ENCODE results near the gene RAB3A. TPM values are rescaled to one million over a fixed set of nuclear protein-coding genes. Genes with fewer than 3 reads are reported as not detected.

Gene RAB3A
- total and polyA plus RNA-seq, 2 donors (not counting 3 experiments of a cell fraction or from before 2014, with no cell fraction given) = 0.88 to 0.90 TPM

DNA sequence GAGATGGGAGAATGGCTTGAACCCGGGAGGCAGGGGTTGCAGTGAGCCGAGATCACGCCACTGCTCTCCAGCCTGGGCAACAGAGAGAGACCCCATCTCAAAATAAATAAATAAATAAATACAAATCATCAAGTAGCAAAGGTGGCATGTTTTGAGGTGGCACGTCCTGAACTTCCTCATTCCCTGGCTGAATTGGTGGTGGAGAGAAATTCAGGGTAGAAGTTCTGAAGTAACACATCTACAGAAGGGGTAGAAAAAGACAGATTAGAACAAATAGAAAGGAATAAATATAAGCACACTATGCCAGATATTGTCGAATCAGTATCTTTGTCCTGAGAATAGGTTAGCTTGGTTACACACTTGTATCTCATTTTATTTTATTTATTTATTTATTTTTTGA, 23.9 kb downstream of the RAB3A start:
- Histone ChIP-seq H3K36me3 (ENCODE audit: control insufficient read depth in 2 of 2, extremely low read depth in 1 of 2, insufficient read depth in 2 of 2, low read length in 2 of 2) (no peaks in the 10 kb centered on the region), H3K4me1 (ENCODE audit: control insufficient read depth, extremely low read depth, insufficient read depth, low read length) (no peaks in the 10 kb centered on the region), H3K4me3 (replicated peaks in 1 of 3; ENCODE audit: insufficient read depth in 1 of 3, low read depth in 1 of 3, low read length in 3 of 3) (no peak overlapping the region), H3K27ac (ENCODE audit: insufficient read depth, low read depth, low read length) (no peak overlapping the region), H3K79me2 (ENCODE audit: control insufficient read depth, insufficient read depth, low read length) (no peaks in the 10 kb centered on the region), H2AFZ (ENCODE audit: low read depth, low read length) (no peak overlapping the region), H3K9ac (replicated peaks; ENCODE audit: extremely low read depth, insufficient read depth, low read length) (no peak overlapping the region), H3K9me3 (replicated peaks; ENCODE audit: control insufficient read depth, insufficient read depth, low read length) (no peaks in the 10 kb centered on the region), H3K9me1 (replicated peaks; ENCODE audit: control insufficient read depth, extremely low read depth, insufficient read depth, low read length) (no peaks in the 10 kb centered on the region), H3K4me2 (ENCODE audit: insufficient read depth, low read length) (no peak overlapping the region), H4K20me1 (replicated peaks; ENCODE audit: control insufficient read depth, extremely low read depth, insufficient read depth, low read length) (no peaks in the 10 kb centered on the region), H3K27me3 (ENCODE audit: control insufficient read depth in 2 of 2, insufficient read depth in 2 of 2, low read length in 2 of 2) (peaks cover 0 to 2% of the 10 kb centered on the region in 2 experiments)
- CTCF ChIA-PET = interaction anchor here (0.8 to 1.0 kb wide), 3 partner anchors 53 to 72 kb away, joined by 3 read pairs; no protein-coding TSS in a partner anchor
- dilution Hi-C loops (cut with MboI; ENCODE audit: extremely low pct_ligation_motif_present, low sequenced_read_pairs) (no loop called here), intact Hi-C loops (cut with micrococcal nuclease) (no loop called here)
- DNase-seq (ENCODE audit: low read depth, low spot score) = no peak
- no peak for FAIRE-seq
- POLR2A ChIA-PET = interaction anchor here (0.6 kb wide), 1 partner anchor 102 kb away, joined by 3 read pairs; no protein-coding TSS in a partner anchor
- BruUV-seq (replicated peaks) = no TSS peak
- TF ChIP-seq EZH2 (IDR thresholded peaks at IDR 0.05; ENCODE audit: borderline replicate concordance, low read depth, low read length, severe bottlenecking) = no peak
- no peak for TF ChIP-seq POLR2AphosphoS5 (IDR thresholded peaks at IDR 0.05; ENCODE audit: insufficient read depth, low read depth, low read length)
- TF ChIP-seq, protein P1, sequence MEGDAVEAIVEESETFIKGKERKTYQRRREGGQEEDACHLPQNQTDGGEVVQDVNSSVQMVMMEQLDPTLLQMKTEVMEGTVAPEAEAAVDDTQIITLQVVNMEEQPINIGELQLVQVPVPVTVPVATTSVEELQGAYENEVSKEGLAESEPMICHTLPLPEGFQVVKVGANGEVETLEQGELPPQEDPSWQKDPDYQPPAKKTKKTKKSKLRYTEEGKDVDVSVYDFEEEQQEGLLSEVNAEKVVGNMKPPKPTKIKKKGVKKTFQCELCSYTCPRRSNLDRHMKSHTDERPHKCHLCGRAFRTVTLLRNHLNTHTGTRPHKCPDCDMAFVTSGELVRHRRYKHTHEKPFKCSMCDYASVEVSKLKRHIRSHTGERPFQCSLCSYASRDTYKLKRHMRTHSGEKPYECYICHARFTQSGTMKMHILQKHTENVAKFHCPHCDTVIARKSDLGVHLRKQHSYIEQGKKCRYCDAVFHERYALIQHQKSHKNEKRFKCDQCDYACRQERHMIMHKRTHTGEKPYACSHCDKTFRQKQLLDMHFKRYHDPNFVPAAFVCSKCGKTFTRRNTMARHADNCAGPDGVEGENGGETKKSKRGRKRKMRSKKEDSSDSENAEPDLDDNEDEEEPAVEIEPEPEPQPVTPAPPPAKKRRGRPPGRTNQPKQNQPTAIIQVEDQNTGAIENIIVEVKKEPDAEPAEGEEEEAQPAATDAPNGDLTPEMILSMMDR (IDR thresholded peaks at IDR 0.05; ENCODE audit: extremely low read depth in 1 of 2, insufficient read depth in 1 of 2, low read depth in 1 of 2, low read length in 2 of 2) = no peak
